Measurements from ENCODE around the gene GRIN2A. TPM values are rescaled to one million over a fixed set of nuclear protein-coding genes. Genes with fewer than 3 reads are reported as not detected.

Gene GRIN2A
- total RNA-seq, 1 donor from 2014 or later: under 0.01 TPM

DNA sequence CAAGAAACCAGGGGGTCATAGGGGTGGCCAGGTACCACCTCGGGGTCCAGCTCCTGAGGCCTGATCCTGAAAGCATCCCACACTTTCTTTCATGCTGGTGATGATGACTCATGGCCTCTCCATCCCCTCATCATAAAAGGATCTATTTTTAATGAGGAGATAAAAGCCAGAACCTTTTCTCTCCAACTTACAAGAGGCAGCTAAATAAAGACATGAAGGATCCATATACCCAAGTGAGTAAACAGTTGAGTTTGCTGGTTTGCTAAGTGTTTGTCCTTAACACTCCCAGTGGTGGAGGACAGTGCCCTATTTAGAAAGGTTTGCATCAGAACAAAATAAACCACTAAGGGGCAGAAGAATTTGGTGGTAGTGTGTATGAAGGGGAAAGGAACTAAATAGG lies 383.8 kb downstream of the GRIN2A start:
- H3K27me3 ChIP-seq (ENCODE audit: control insufficient read depth, insufficient read depth, low read length): no peaks in the 10 kb centered on the region
- DNase-seq (ENCODE audit: low read depth): no peak
- TF ChIP-seq, protein P1, sequence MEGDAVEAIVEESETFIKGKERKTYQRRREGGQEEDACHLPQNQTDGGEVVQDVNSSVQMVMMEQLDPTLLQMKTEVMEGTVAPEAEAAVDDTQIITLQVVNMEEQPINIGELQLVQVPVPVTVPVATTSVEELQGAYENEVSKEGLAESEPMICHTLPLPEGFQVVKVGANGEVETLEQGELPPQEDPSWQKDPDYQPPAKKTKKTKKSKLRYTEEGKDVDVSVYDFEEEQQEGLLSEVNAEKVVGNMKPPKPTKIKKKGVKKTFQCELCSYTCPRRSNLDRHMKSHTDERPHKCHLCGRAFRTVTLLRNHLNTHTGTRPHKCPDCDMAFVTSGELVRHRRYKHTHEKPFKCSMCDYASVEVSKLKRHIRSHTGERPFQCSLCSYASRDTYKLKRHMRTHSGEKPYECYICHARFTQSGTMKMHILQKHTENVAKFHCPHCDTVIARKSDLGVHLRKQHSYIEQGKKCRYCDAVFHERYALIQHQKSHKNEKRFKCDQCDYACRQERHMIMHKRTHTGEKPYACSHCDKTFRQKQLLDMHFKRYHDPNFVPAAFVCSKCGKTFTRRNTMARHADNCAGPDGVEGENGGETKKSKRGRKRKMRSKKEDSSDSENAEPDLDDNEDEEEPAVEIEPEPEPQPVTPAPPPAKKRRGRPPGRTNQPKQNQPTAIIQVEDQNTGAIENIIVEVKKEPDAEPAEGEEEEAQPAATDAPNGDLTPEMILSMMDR (IDR thresholded peaks at IDR 0.05; ENCODE audit: insufficient read depth, low read length, poor library complexity, severe bottlenecking): no peak
- H3K4me3 ChIP-seq (ENCODE audit: low read depth, low read length): no peak overlapping the region
- no peaks in the 10 kb centered on the region for H3K36me3 ChIP-seq (ENCODE audit: control insufficient read depth, insufficient read depth, low read length)

DNA sequence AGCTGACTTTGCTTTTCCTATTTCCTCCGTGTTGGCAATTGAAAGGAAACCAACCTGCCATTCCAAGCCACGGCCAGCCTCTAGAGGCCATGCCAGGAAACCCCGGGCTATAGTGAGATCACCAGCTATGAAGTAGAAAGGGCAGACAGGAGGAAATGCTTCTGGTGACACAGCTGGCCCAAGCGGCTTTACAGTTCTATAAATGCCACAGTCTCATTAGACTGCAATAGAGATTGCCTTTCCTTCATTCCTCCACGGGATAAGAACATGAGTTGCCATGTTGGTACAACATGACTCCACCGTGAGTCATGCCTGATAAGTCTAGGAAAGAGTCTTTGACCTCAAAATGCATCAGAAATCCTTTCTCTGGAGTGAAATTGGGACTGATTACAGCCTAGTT lies 384.9 kb downstream of the GRIN2A start:
- H3K4me3 ChIP-seq (ENCODE audit: low read depth, low read length): no peak overlapping the region
- DNase-seq (ENCODE audit: low read depth): no peak
- no peaks in the 10 kb centered on the region for H3K27me3 ChIP-seq (ENCODE audit: control insufficient read depth, insufficient read depth, low read length)
- H3K36me3 ChIP-seq (ENCODE audit: control insufficient read depth, insufficient read depth, low read length): no peaks in the 10 kb centered on the region
- TF ChIP-seq, protein P1 (IDR thresholded peaks at IDR 0.05; ENCODE audit: insufficient read depth, low read length, poor library complexity, severe bottlenecking): no peak

DNA sequence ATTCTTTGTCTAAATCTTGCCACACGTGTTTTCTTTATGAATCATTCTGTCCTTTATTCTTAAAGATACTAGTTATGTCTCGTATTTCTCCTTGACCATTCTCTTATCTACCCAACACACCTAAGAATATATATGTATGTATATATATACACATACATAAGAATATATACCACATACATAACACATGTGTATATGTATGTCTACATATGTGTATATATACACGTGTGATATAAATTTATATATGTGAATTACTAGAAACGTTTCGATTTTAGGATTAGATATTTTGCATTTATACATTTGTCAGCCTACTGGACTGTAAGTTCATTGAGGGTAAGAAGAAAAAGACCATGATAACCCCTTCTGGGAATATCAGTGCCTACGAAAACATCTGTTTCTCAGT lies 388.6 kb downstream of the GRIN2A start:
- no peak overlapping the region for H3K4me3 ChIP-seq (ENCODE audit: low read depth, low read length)
- H3K27me3 ChIP-seq (ENCODE audit: control insufficient read depth, insufficient read depth, low read length): no peaks in the 10 kb centered on the region
- H3K36me3 ChIP-seq (ENCODE audit: control insufficient read depth, insufficient read depth, low read length): no peaks in the 10 kb centered on the region
- no peak for DNase-seq (ENCODE audit: low read depth)
- TF ChIP-seq, protein P1 (IDR thresholded peaks at IDR 0.05; ENCODE audit: insufficient read depth, low read length, poor library complexity, severe bottlenecking): no peak

DNA sequence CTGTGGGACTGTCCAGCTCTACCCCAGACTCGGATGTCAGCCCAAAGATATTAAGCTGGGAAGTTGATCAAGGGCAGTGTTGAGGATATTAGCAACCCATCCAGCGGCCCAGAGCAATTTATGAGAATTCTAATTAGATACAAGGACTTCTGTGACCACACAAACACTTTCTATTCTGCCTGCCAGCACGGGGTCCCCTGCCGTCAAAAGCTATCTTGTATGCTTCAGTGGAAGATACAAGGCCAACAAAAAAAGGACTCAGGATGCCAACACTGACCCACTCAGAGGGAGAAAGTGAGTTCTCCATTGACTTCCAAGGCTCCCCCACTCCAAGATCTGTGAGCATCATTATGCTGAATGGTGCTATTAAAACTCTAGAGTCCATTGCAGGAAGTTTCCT lies 390.7 kb downstream of the GRIN2A start:
- H3K36me3 ChIP-seq (ENCODE audit: control insufficient read depth, insufficient read depth, low read length): no peaks in the 10 kb centered on the region
- H3K27me3 ChIP-seq (ENCODE audit: control insufficient read depth, insufficient read depth, low read length): no peaks in the 10 kb centered on the region
- no peak for DNase-seq (ENCODE audit: low read depth)
- TF ChIP-seq, protein P1 (IDR thresholded peaks at IDR 0.05; ENCODE audit: insufficient read depth, low read length, poor library complexity, severe bottlenecking): no peak
- no peak overlapping the region for H3K4me3 ChIP-seq (ENCODE audit: low read depth, low read length)

DNA sequence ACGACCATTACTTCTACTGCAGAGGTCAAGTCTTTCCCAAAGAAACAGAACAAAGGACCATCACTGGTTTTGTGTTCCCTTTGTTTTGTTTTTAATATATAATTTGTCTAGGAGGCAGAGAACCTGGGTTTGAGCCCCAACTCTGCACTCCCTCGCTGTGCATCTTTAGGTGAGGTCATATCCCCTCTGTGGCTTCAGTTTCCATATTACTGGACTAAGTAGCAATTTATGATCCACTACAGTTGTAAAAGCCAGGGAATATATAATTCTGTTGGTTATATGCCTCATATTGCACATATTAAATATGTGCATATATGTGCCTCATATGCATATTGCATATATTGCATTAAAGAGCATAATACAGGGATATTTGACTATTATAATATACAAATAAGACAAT lies 392.0 kb downstream of the GRIN2A start:
- TF ChIP-seq, protein P1 (IDR thresholded peaks at IDR 0.05; ENCODE audit: insufficient read depth, low read length, poor library complexity, severe bottlenecking): no peak
- Histone ChIP-seq H3K36me3 (ENCODE audit: control insufficient read depth, insufficient read depth, low read length) (no peaks in the 10 kb centered on the region), H3K4me3 (ENCODE audit: low read depth, low read length) (no peak overlapping the region), H3K27me3 (ENCODE audit: control insufficient read depth, insufficient read depth, low read length) (no peaks in the 10 kb centered on the region)
- no peak for DNase-seq (ENCODE audit: low read depth)

DNA sequence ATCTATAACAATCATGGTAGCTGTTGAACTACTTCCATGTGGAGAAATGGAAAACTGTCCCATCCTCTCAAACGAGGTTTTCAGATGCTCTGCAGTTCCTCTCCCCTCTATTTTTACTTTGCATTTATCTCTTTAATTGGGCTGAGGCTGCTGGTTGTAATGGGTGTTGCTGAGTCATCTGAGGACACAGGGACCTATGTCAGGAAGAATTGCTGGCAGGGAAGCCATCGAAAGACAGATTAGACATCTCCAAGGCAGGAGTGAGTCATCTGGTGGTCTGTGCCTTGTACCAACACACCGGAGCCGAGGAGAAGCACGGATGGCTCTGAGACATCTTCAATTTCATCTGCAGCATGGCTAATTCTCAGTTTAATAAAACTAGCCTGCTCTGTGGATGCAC lies 394.5 kb downstream of the GRIN2A start:
- Histone ChIP-seq H3K4me3 (ENCODE audit: low read depth, low read length) (no peak overlapping the region), H3K27me3 (ENCODE audit: control insufficient read depth, insufficient read depth, low read length) (no peaks in the 10 kb centered on the region), H3K36me3 (ENCODE audit: control insufficient read depth, insufficient read depth, low read length) (no peaks in the 10 kb centered on the region)
- no peak for DNase-seq (ENCODE audit: low read depth)
- TF ChIP-seq, protein P1 (IDR thresholded peaks at IDR 0.05; ENCODE audit: insufficient read depth, low read length, poor library complexity, severe bottlenecking): no peak
